ENCODE measurements around the gene RRP36. TPM values are rescaled to one million over a fixed set of nuclear protein-coding genes. Genes with fewer than 3 reads are reported as not detected.

Gene RRP36
- total and polyA plus RNA-seq, 7 donors, result 31.0 to 70.5 (median 42.7) TPM

DNA sequence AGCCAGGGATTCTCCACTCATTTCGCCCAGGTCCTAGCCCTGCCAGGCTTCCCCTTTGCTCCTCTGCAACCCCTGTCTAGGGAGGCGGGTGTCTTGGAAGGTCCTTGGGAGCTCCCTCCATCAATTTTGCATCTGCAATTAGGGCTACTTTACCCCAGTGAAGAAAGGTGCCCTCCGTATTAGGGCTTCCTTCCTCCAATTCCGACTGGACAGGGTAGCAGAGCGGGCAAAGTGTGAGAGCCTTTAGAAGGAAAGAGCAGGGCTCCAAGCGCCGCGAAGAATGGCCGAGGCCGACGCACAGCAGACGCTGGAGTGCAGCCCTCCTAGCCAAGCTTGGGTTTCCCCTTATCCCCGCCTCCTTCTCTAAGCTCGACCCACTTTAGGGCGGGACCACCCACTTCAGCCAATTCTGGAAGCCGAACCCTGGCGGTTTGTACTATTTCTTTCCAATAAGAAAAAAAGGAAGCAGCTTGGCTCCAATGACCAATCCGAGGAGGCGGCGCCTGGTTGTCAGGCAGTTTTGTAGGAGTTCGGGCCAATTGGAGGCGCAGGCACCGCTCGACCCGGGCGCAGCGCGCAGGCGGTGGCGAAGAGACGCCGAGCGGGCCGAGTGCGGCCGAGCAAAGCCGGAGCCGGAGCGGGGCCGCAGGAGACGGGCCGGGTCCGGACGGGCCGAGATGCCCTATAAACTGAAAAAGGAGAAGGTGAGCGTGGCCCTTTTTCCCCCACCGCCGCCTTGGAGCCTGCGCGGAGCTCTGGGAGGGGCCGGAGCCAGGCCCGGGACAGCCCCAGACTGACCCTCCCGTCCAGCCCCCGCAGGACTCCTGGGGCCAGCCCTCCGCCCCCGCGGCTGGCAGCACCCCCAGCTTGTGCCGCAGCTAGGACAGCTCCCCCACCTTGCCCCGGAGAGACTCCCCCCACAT, 37.2 kb upstream of the RRP36 start, which contains the start of gene PPP2R5D:
Gene PPP2R5D (plus strand): TSS at position 570 of the 923 bp plus-strand sequence. CDS start 108 bp downstream, at position 678.
- WGBS, 3 donors, result 0 to 1% (median 0%) methylated on average over 50 to 59 of the region's 59 CpGs
- intact Hi-C loops (cut with DNase I), result no loop called here
- ATAC-seq, result peak; percentile 94 to 97 (median 95)

DNA sequence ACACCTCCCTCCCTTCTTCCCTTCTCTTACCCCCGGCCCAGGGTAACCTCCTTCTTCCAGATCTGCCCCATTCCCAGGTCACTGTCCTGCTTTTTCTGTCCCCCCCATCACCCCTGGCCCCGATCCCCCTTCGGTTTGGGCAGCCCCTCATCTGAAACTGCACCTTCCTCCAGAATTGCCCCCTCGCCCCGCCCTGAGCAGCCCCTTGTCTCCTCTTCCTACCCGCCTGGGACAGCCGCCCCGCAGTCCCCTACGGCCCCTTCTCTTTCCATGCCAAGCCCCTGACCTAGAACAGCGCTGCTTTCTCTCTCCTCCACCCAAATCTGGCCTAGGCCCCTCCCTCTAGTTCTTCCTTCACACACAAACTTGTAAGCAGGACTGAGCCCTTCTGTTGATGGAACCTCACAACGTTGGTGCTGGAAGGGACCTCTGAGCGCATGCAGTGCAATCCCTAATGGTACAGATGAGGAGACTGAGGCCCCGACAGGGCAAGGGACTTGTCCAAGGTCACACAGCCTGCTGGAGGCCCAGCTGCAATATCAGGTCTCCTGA, 36.4 kb upstream of the RRP36 start:
- 11 to 12% (median 11%) methylated on average over 12 to 13 of the region's 13 CpGs for WGBS, 3 donors
- ATAC-seq (peak in 1 of 4 donors; percentile 12), DNase-seq (no peak)
- no peaks in the 10 kb centered on the region for H3K9me3 ChIP-seq
- TF ChIP-seq, protein P1, sequence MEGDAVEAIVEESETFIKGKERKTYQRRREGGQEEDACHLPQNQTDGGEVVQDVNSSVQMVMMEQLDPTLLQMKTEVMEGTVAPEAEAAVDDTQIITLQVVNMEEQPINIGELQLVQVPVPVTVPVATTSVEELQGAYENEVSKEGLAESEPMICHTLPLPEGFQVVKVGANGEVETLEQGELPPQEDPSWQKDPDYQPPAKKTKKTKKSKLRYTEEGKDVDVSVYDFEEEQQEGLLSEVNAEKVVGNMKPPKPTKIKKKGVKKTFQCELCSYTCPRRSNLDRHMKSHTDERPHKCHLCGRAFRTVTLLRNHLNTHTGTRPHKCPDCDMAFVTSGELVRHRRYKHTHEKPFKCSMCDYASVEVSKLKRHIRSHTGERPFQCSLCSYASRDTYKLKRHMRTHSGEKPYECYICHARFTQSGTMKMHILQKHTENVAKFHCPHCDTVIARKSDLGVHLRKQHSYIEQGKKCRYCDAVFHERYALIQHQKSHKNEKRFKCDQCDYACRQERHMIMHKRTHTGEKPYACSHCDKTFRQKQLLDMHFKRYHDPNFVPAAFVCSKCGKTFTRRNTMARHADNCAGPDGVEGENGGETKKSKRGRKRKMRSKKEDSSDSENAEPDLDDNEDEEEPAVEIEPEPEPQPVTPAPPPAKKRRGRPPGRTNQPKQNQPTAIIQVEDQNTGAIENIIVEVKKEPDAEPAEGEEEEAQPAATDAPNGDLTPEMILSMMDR (IDR thresholded peaks at IDR 0.05), result no peak
- no peaks in the 10 kb centered on the region for H3K27me3 ChIP-seq (ENCODE audit: insufficient read depth in 3 of 3, low read length in 2 of 3)
- peak overlapping the region; percentile 88 for H3K4me3 ChIP-seq
- peaks cover 34% of the 10 kb centered on the region for H3K4me1 ChIP-seq
- H3K36me3 ChIP-seq (ENCODE audit: insufficient read depth in 1 of 2, low read depth in 1 of 2), result peaks cover 0 to 15% of the 10 kb centered on the region in 2 donors
- intact Hi-C loops (cut with DNase I), result no loop called here
- H3K27ac ChIP-seq, result peak overlapping the region; percentile 87

More for the DNA sequence above, 37.2 kb upstream of the RRP36 start, which contains the start of gene PPP2R5D:
- peaks cover 0 to 8% of the 10 kb centered on the region in 2 donors for H3K36me3 ChIP-seq (ENCODE audit: insufficient read depth in 1 of 2, low read depth in 1 of 2)
- peak within 1 kb of the TSS; percentile 88 for H3K4me3 ChIP-seq
- no peaks in the 10 kb centered on the region for H3K27me3 ChIP-seq (ENCODE audit: insufficient read depth in 3 of 3, low read length in 2 of 3)
- H3K4me1 ChIP-seq, result peaks cover 39% of the 10 kb centered on the region
- DNase-seq, result peak; percentile 97 to 99
- TF ChIP-seq, protein P1 (IDR thresholded peaks at IDR 0.05), result no peak
- peak within 1 kb of the TSS; percentile 87 for H3K27ac ChIP-seq
- H3K9me3 ChIP-seq, result no peaks in the 10 kb centered on the region

DNA sequence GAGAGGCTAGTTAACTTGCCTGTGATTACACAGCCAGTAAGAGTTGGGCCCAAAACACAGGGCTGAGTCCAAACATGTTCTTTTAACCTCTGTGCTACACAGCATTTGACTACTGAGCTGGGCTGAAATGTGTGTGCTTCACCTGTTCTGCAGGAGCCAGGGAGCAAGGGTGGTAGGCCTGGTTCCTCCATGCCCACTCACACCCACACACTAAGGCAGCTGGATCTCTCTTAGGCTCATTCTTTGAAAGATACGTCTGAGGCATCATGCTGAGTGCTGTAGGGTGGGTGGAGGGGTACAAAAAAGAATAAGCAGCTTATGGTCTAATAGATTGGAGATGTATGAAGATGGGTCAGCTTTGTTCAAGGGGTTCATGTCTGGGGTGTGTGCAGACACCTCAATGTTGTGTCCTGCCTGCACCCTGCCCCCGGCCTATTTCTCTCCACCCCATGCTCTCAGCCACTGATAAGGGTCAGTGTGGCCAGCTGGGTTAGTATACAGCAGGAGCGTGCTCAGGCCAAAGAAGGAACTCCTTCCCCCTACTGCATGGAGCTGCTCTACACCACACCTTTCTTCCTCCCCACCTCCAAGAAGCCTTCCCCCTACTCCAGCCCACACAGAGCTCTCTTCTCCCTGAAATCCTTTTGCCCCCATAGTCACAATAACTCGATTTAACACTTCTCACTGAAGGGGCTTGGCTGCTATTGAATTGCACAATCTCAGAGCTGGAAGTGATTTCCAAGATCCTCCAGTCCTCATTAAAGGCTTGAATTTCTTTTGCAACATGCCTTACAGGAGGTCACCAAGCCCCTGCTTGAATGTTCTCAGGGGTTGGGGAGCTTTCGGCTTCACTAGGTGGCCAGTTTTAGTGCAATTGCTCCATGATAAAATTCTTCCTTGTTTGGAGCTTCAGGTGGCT, 33.6 kb upstream of the RRP36 start:
- WGBS, 3 donors, result 68 to 79% (median 70%) methylated on average over 5 of the region's 5 CpGs
- Histone ChIP-seq H3K27me3 (ENCODE audit: insufficient read depth in 3 of 3, low read length in 2 of 3) (no peaks in the 10 kb centered on the region), H3K4me3 (no peak overlapping the region), H3K27ac (no peak overlapping the region), H3K36me3 (ENCODE audit: insufficient read depth in 1 of 2, low read depth in 1 of 2) (peaks cover 4 to 35% of the 10 kb centered on the region in 2 donors), H3K9me3 (no peaks in the 10 kb centered on the region), H3K4me1 (peaks cover 34% of the 10 kb centered on the region)
- DNase-seq (no peak), ATAC-seq (no peak)
- TF ChIP-seq, protein P1 (IDR thresholded peaks at IDR 0.05), result no peak
- intact Hi-C loops (cut with DNase I), result loop anchor here in 1 of 2 donors (2.0 kb wide), 1 partner anchor 21 kb away; no protein-coding TSS in a partner anchor

DNA sequence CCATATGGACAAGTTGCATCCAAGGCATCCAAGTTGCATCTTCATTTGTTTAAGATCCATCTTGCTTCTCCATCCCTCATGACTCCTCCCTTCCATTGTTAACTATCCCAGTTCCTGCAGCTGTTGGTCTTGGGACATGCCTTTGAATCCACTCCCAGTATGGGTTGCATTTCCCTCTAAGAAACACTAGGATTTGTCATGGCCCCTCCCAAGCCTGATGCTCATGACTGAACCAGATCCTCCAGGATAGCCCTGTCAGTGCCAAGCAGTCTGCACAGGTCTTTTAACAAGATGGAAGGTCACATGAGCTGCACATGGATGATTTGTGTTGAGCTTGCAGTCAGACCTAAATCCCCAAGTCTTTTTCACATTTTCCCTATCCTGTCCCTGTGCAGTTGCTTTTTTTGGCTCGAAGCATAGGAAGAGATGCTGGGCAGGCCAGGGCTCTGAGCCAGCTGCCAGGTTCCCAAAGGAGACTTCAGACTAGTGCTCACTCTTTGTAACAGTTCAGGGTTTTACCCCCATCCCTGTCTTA, 32.9 kb upstream of the RRP36 start:
- Histone ChIP-seq H3K36me3 (ENCODE audit: insufficient read depth in 1 of 2, low read depth in 1 of 2) (peaks cover 4 to 35% of the 10 kb centered on the region in 2 donors), H3K4me3 (no peak overlapping the region), H3K9me3 (no peaks in the 10 kb centered on the region), H3K4me1 (peaks cover 33% of the 10 kb centered on the region), H3K27ac (no peak overlapping the region), H3K27me3 (ENCODE audit: insufficient read depth in 3 of 3, low read length in 2 of 3) (no peaks in the 10 kb centered on the region)
- DNase-seq (no peak), ATAC-seq (no peak)
- TF ChIP-seq, protein P1 (IDR thresholded peaks at IDR 0.05), result no peak
- 13 to 17% (median 13%) methylated on average over 1 of the region's 1 CpG for WGBS, 3 donors
- intact Hi-C loops (cut with DNase I), result loop anchor here in 1 of 2 donors (2.0 kb wide), 1 partner anchor 20 kb away; no protein-coding TSS in a partner anchor
